ENCODE measurements around the gene OR4N2.
"Not testable (repeated sequence)": the region's sequence is repeated elsewhere in the genome, so short reads cannot be mapped to it uniquely, and the experiment has no call there.

- TF ChIP-seq CTCF (IDR thresholded peaks at IDR 0.05 in 2 of 3, conservative IDR thresholded peaks at IDR 0.05 in 1 of 3; ENCODE audit: control insufficient read depth in 2 of 3, extremely low read depth in 1 of 3, insufficient read depth in 1 of 3, low read depth in 3 of 3, low read length in 3 of 3); NR2C2 (IDR thresholded peaks at IDR 0.05; ENCODE audit: borderline replicate concordance, control insufficient read depth, insufficient read length, low read depth): not testable (repeated sequence)
Measured at GRCh38 chr14:19866061-19866669, 62.6 kb downstream of the OR4N2 start.
